HCT116 (cell line): ENCODE results near the gene PEX11A. TPM values are rescaled to one million over a fixed set of nuclear protein-coding genes. Genes with fewer than 3 reads are reported as not detected.

Experiments
- ATAC-seq: fragments of 200-7000 bp; cut with Tn5 transposase; 2 replicates; pipeline ENCODE4 v1.9.1; 2020; ENCODE audit warnings: mild to moderate bottlenecking, moderate library complexity
- BruUV-seq: library from RNA; stranded (reverse); fragments of 400-500 nt; replicated peaks from 2 replicates; lab custom pipeline; 2021; lab: Mats Ljungman, UMichigan
- CTCF ChIA-PET: fragments of 300-600 bp; sonication (Branson Sonifier 250); formaldehyde crosslinking; loops from one replicate; lab custom pipeline; 2021; ENCODE audit warnings: antibody characterized with exemption; lab: Charles Lee
- POLR2A ChIA-PET: fragments of 300-600, 350-600 bp; sonication (Branson Sonifier 250); formaldehyde crosslinking; loops from one replicate; lab custom pipeline; 2021; ENCODE audit warnings: antibody characterized with exemption; lab: Charles Lee
- RAD21 ChIA-PET, 2 experiments: fragments of 300-600 bp; sonication (Branson Sonifier 250); formaldehyde crosslinking; loops; one replicate each; lab custom pipeline; 2023; ENCODE audit warnings: low total read pairs in 2 of 2; ENCODE audit not compliant: uncharacterized antibody in 2 of 2, unreplicated experiment in 2 of 2, low non-redundant PET in 1 of 2; lab: Charles Lee
- DNase-seq: peaks from one replicate; pipeline ENCODE4 v3.0.0-alpha.2; 2010; ENCODE audit warnings: low read depth, low spot score
- H2AFZ ChIP-seq: fragments of 200-600 bp; shearing (Covaris generic), sonication (generic); 2 replicates; pipeline ENCODE4 v1.6.1; 2017; ENCODE audit warnings: low read depth, mixed run types, mixed read lengths, antibody characterized with exemption, low read length; ENCODE audit not compliant: poor library complexity, severe bottlenecking
- H3K27ac ChIP-seq: 2 replicates; pipeline ENCODE4 v1.5.1; 2012; ENCODE audit warnings: low read depth, low read length
- H3K27me3 ChIP-seq: fragments of 200-600 bp; sonication (generic); 2 replicates; pipeline ENCODE4 v1.6.1; 2016; ENCODE audit warnings: mixed run types, low read length, mixed read lengths; ENCODE audit not compliant: insufficient read depth
- H3K36me3 ChIP-seq, 2 experiments: fragments of 200-500 bp in 1 of 2; fragments of 200-600 bp in 1 of 2; sonication (Bioruptor generic) in 1 of 2; sonication (generic) in 1 of 2; 2 replicates each; pipeline versions ENCODE4 v1.5.1 to v1.6.1; 2014 to 2016; ENCODE audit warnings: low read length in 2 of 2, inconsistent platforms in 1 of 2, mixed read lengths in 1 of 2, mixed run types in 1 of 2; ENCODE audit not compliant: insufficient read depth in 2 of 2, control insufficient read depth in 1 of 2
- H3K4me1 ChIP-seq, 2 experiments: fragments of 200-600 bp in 1 of 2; sonication (generic) in 1 of 2; 2 replicates each; pipeline versions ENCODE4 v1.5.1 to v1.6.1; 2012 to 2017; ENCODE audit warnings: low read length in 2 of 2, inconsistent platforms in 1 of 2, mild to moderate bottlenecking in 1 of 2, mixed read lengths in 1 of 2, mixed run types in 1 of 2, moderate library complexity in 1 of 2; ENCODE audit not compliant: insufficient read depth in 2 of 2, control insufficient read depth in 1 of 2
- H3K4me2 ChIP-seq: fragments of 200-600 bp; sonication (generic); 2 replicates; pipeline ENCODE4 v1.6.1; 2017; ENCODE audit warnings: mixed run types, low read length, mixed read lengths
- H3K4me3 ChIP-seq, 2 experiments: fragments of 200-600 bp in 1 of 2; sonication (generic) in 1 of 2; replicated peaks in 1 of 2; 2 replicates each; pipeline ENCODE4 v1.5.1; 2011 to 2016; ENCODE audit warnings: low read length in 2 of 2, control low read depth in 1 of 2, low read depth in 1 of 2, mild to moderate bottlenecking in 1 of 2, mixed read lengths in 1 of 2, mixed run types in 1 of 2
- H3K79me2 ChIP-seq: fragments of 200-600 bp; sonication (generic); 2 replicates; pipeline ENCODE4 v1.6.1; 2017; ENCODE audit warnings: mild to moderate bottlenecking, mixed run types, low read length, moderate library complexity, mixed read lengths; ENCODE audit not compliant: insufficient read depth
- H3K9ac ChIP-seq: fragments of 200-600 bp; sonication (generic); 2 replicates; pipeline ENCODE4 v1.6.1; 2016; ENCODE audit warnings: low read length, mixed read lengths
- H3K9me2 ChIP-seq: fragments of 200-600 bp; sonication (generic), shearing (Covaris generic); 2 replicates; pipeline ENCODE4 v1.6.1; 2017; ENCODE audit warnings: mixed run types, mild to moderate bottlenecking, moderate library complexity; ENCODE audit not compliant: insufficient read depth
- H3K9me3 ChIP-seq, 2 experiments: fragments of 200-500 bp in 1 of 2; fragments of 200-600 bp in 1 of 2; sonication (Bioruptor generic) in 1 of 2; sonication (generic) in 1 of 2; 2 replicates each; pipeline ENCODE4 v1.6.1; 2014 to 2017; ENCODE audit warnings: low read length in 2 of 2, mixed read lengths in 2 of 2, inconsistent platforms in 1 of 2, low read depth in 1 of 2, mild to moderate bottlenecking in 1 of 2, mixed run types in 1 of 2, moderate library complexity in 1 of 2; ENCODE audit not compliant: control insufficient read depth in 1 of 2, insufficient read depth in 1 of 2
- H4K20me1 ChIP-seq: fragments of 200-600 bp; sonication (generic), shearing (Covaris generic); 2 replicates; pipeline ENCODE4 v1.6.1; 2017; ENCODE audit warnings: mixed run types, mild to moderate bottlenecking, moderate library complexity; ENCODE audit not compliant: insufficient read depth
- ATF3 ChIP-seq: IDR thresholded peaks from 2 replicates; pipeline ENCODE4 v1.6.1; 2012
- CBX3 ChIP-seq: IDR thresholded peaks from 2 replicates; pipeline ENCODE4 v1.6.1; 2012; ENCODE audit warnings: low read depth
- EGR1 ChIP-seq: IDR thresholded peaks from 2 replicates; pipeline ENCODE4 v1.6.1; 2012; ENCODE audit warnings: low read depth
- EZH2phosphoT487 ChIP-seq: fragments of 200-600 bp; IDR thresholded peaks from 2 replicates; pipeline ENCODE4 v1.6.1; 2018; ENCODE audit warnings: antibody characterized with exemption, borderline replicate concordance
- FOSL1 ChIP-seq: IDR thresholded peaks from 2 replicates; pipeline ENCODE4 v1.6.1; 2012; ENCODE audit warnings: low read depth
- MAX ChIP-seq: IDR thresholded peaks from 2 replicates; pipeline ENCODE4 v1.6.1; 2012
- POLR2AphosphoS5 ChIP-seq: IDR thresholded peaks from 2 replicates; pipeline ENCODE4 v1.6.1; 2011; ENCODE audit warnings: mild to moderate bottlenecking, low read depth, low read length, moderate library complexity
- ZFX ChIP-seq: fragments of 450-650 bp; IDR thresholded peaks from 2 replicates; pipeline ENCODE4 v1.6.1; 2017
- ZNF274 ChIP-seq: fragments of 200-500 bp; sonication (Bioruptor generic); IDR thresholded peaks from 2 replicates; pipeline ENCODE4 v1.6.1; 2014; ENCODE audit warnings: mild to moderate bottlenecking, low read depth, low read length, inconsistent platforms
- intact Hi-C: fragments of 100-400 bp; cut with micrococcal nuclease; formaldehyde crosslinking; loops from 2 replicates; pipeline ENCODE4 v1.10.0; 2022
- total RNA-seq: library from RNA; stranded (reverse); gene quantifications from one replicate; pipeline ENCODE4 v1.2.1, GENCODE V29; 2021; ENCODE audit not compliant: unreplicated experiment

Gene PEX11A
- total RNA-seq, 1 experiment from 2014 or later: 7.1 TPM

- TF ChIP-seq ZFX: no peak
Measured at GRCh38 chr15:89660556-89660955, 30.0 kb downstream of the PEX11A start (continued).

GRCh38 chr15:89659295-89659694, 31.3 kb downstream of the PEX11A start:
- H3K4me3 ChIP-seq: no peak overlapping the region
- POLR2A ChIA-PET: interaction anchor here (0.6 kb wide), 1 partner anchor 16 kb away, joined by 3 read pairs; no protein-coding TSS in a partner anchor
- H3K79me2 ChIP-seq: no peaks in the 10 kb centered on the region
- H3K9ac ChIP-seq: no peak overlapping the region
- no peak for TF ChIP-seq ATF3
- TF ChIP-seq ZNF274: no peak
- TF ChIP-seq FOSL1: no peak
- TF ChIP-seq POLR2AphosphoS5: no peak
- no peak for TF ChIP-seq CBX3
- TF ChIP-seq MAX: no peak
- no peak for TF ChIP-seq EGR1
- TF ChIP-seq EZH2phosphoT487: no peak
- TF ChIP-seq, all 23 proteins: peak for 0
- H3K9me3 ChIP-seq: no peaks in the 10 kb centered on the region
- H2AFZ ChIP-seq: no peak overlapping the region
- no peaks in the 10 kb centered on the region for H4K20me1 ChIP-seq
- H3K27ac ChIP-seq: no peak overlapping the region
- DNase-seq (no peak), ATAC-seq (no peak)
- no peaks in the 10 kb centered on the region for H3K36me3 ChIP-seq
- H3K9me2 ChIP-seq: no peaks in the 10 kb centered on the region
- H3K4me2 ChIP-seq: no peak overlapping the region
- CTCF ChIA-PET: interaction anchor here (2.6 kb wide), 1 partner anchor 14 kb away, joined by 7 read pairs; no protein-coding TSS in a partner anchor
- no peaks in the 10 kb centered on the region for H3K27me3 ChIP-seq
- RAD21 ChIA-PET: no interaction called here
- BruUV-seq: no TSS peak
- intact Hi-C loops: no loop called here
- peaks cover 0 to 5% of the 10 kb centered on the region in 2 experiments; a peak in 1 of 4 replicates for H3K4me1 ChIP-seq
